GM23338 (cell line): ENCODE measurements around the gene PRCC. TPM values are rescaled to one million over a fixed set of nuclear protein-coding genes. Genes with fewer than 3 reads are reported as not detected.
A peak's percentile ranks its signal among the peaks of the same experiment; 100 is the strongest.

Experiments
- ATAC-seq: fragments of 200-7000 bp; cut with Tn5 transposase; 3 replicates; pipeline ENCODE4 v1.9.1; 2020
- DNase-seq: peaks from one replicate; pipeline ENCODE4 v3.0.0-alpha.2; 2015; ENCODE audit warnings: low spot score
- H2AFZ ChIP-seq: fragments of 200-600 bp; sonication (generic); 2 replicates; pipeline ENCODE4 v1.8.0; 2016; ENCODE audit warnings: antibody characterized with exemption, mild to moderate bottlenecking, moderate library complexity
- H3F3A ChIP-seq: fragments of 200-600 bp; sonication (generic); replicated peaks from 2 replicates; pipeline ENCODE4 v1.8.0; 2017; ENCODE audit warnings: antibody characterized with exemption, mixed run types, low read depth
- H3K27ac ChIP-seq: fragments of 200-600 bp; sonication (generic); 2 replicates; pipeline ENCODE4 v1.6.1; 2016; ENCODE audit warnings: low read depth
- H3K27me3 ChIP-seq: fragments of 200-600 bp; sonication (generic); 2 replicates; pipeline ENCODE4 v1.8.0; 2016; ENCODE audit warnings: mild to moderate bottlenecking, mixed run types, moderate library complexity; ENCODE audit not compliant: insufficient read depth
- H3K36me3 ChIP-seq: fragments of 200-600 bp; sonication (generic); 2 replicates; pipeline ENCODE4 v1.8.0; 2016; ENCODE audit warnings: mild to moderate bottlenecking; ENCODE audit not compliant: insufficient read depth
- H3K4me1 ChIP-seq: fragments of 200-600 bp; sonication (generic); 2 replicates; pipeline ENCODE4 v1.8.0; 2016; ENCODE audit warnings: mild to moderate bottlenecking, moderate library complexity; ENCODE audit not compliant: insufficient read depth
- H3K4me2 ChIP-seq: fragments of 200-600 bp; sonication (generic); 2 replicates; pipeline ENCODE4 v1.7.1; 2017; ENCODE audit warnings: mixed run types
- H3K4me3 ChIP-seq: fragments of 200-600 bp; sonication (generic); 2 replicates; pipeline ENCODE4 v1.6.1; 2016; ENCODE audit warnings: mixed run types
- H3K79me2 ChIP-seq: fragments of 200-600 bp; sonication (generic); replicated peaks from 2 replicates; pipeline ENCODE4 v1.8.0; 2017; ENCODE audit warnings: mild to moderate bottlenecking; ENCODE audit not compliant: insufficient read depth
- H3K9me2 ChIP-seq: fragments of 200-600 bp; sonication (generic); 2 replicates; pipeline ENCODE4 v1.8.0; 2017; ENCODE audit not compliant: insufficient read depth
- H4K20me1 ChIP-seq: fragments of 200-600 bp; sonication (generic); replicated peaks from 2 replicates; pipeline ENCODE4 v1.8.0; 2017; ENCODE audit warnings: mild to moderate bottlenecking; ENCODE audit not compliant: insufficient read depth
- H3K27ac Mint-ChIP-seq: 2 replicates; pipeline ENCODE4 v1.8.0; 2020; ENCODE audit warnings: inconsistent platforms, mild to moderate bottlenecking, moderate library complexity, mixed read lengths
- H3K27me3 Mint-ChIP-seq: 3 replicates; pipeline ENCODE4 v1.8.0; 2022; ENCODE audit warnings: low read depth, mild to moderate bottlenecking, moderate library complexity, mixed read lengths, inconsistent platforms; ENCODE audit not compliant: insufficient read depth, poor library complexity
- H3K36me3 Mint-ChIP-seq: 3 replicates; pipeline ENCODE4 v1.8.0; 2021; ENCODE audit warnings: low read depth, mild to moderate bottlenecking, inconsistent platforms, moderate library complexity, mixed read lengths
- H3K4me1 Mint-ChIP-seq: 3 replicates; pipeline ENCODE4 v1.8.0; 2020; ENCODE audit warnings: mild to moderate bottlenecking, inconsistent platforms, mixed read lengths
- H3K4me3 Mint-ChIP-seq: 3 replicates; pipeline ENCODE4 v1.8.0; 2021; ENCODE audit warnings: moderate library complexity, mild to moderate bottlenecking, inconsistent platforms, mixed read lengths
- H3K9me3 Mint-ChIP-seq: 3 replicates; pipeline ENCODE4 v1.8.0; 2020; ENCODE audit warnings: moderate library complexity, mild to moderate bottlenecking, inconsistent platforms, mixed read lengths
- CREB1 ChIP-seq: fragments of 250-450 bp; sonication (Bioruptor Pico); IDR thresholded peaks from 2 replicates; pipeline ENCODE4 v1.5.0; 2020; ENCODE audit warnings: low read depth, mild to moderate bottlenecking, moderate library complexity
- CTCF ChIP-seq, 2 experiments: fragments of 200-600 bp in 1 of 2; sonication (generic) in 1 of 2; conservative IDR thresholded peaks; 2 replicates each; pipeline versions ENCODE4 v1.5.1 to v1.6.1; 2016 to 2017; ENCODE audit warnings: antibody characterized with exemption in 2 of 2, low read depth in 2 of 2, mild to moderate bottlenecking in 2 of 2, moderate library complexity in 1 of 2
- ETS1 ChIP-seq: IDR thresholded peaks from 2 replicates; pipeline ENCODE4 v1.6.1; 2016; ENCODE audit warnings: antibody characterized with exemption
- EZH2 ChIP-seq: fragments of 200-600 bp; sonication (generic); IDR thresholded peaks from one replicate; pipeline ENCODE4 v1.8.0; 2017; ENCODE audit warnings: antibody characterized with exemption, mild to moderate bottlenecking, low read depth; ENCODE audit not compliant: unreplicated experiment
- EZH2phosphoT487 ChIP-seq: fragments of 200-600 bp; sonication (generic); IDR thresholded peaks from one replicate; pipeline ENCODE4 v1.8.1; 2018; ENCODE audit warnings: antibody characterized with exemption; ENCODE audit not compliant: unreplicated experiment
- JUNB ChIP-seq: IDR thresholded peaks from one replicate; pipeline ENCODE4 v1.6.1; 2016; ENCODE audit warnings: antibody characterized with exemption; ENCODE audit not compliant: unreplicated experiment
- NANOG ChIP-seq: IDR thresholded peaks from 2 replicates; pipeline ENCODE4 v1.6.1; 2016; ENCODE audit warnings: antibody characterized with exemption, borderline replicate concordance
- POLR2AphosphoS5 ChIP-seq: IDR thresholded peaks from 2 replicates; pipeline ENCODE4 v1.6.1; 2016; ENCODE audit warnings: antibody characterized with exemption, low read depth
- REST ChIP-seq: IDR thresholded peaks from one replicate; pipeline ENCODE4 v1.6.1; 2018; ENCODE audit warnings: antibody characterized with exemption; ENCODE audit not compliant: unreplicated experiment
- STAT1 ChIP-seq: IDR thresholded peaks from one replicate; pipeline ENCODE4 v1.6.1; 2016; ENCODE audit warnings: antibody characterized with exemption; ENCODE audit not compliant: unreplicated experiment
- ZNF114 ChIP-seq: fragments of 250-450 bp; sonication (Bioruptor Pico); IDR thresholded peaks from 2 replicates; pipeline ENCODE4 v1.5.0; 2020; ENCODE audit warnings: mild to moderate bottlenecking, moderate library complexity
- polyA plus RNA-seq: library from polyadenylated mRNA; unstranded; fragments of >200 nt; fragmentation: Nextera tagmentation; extraction: Ambion mirVana; gene quantifications from 2 replicates; pipeline ENCODE4 v1.2.1, GENCODE V29; 2016
- total RNA-seq: library from RNA; depleted of rRNA; stranded (reverse); fragments of >200 nt; shearing (Covaris generic); gene quantifications from 2 replicates; pipeline ENCODE4 v1.2.3, GENCODE V29; 2014

PRCC gene
- total and polyA plus RNA-seq, 2 experiments from 2014 or later = 66.2 to 72.9 TPM

DNA sequence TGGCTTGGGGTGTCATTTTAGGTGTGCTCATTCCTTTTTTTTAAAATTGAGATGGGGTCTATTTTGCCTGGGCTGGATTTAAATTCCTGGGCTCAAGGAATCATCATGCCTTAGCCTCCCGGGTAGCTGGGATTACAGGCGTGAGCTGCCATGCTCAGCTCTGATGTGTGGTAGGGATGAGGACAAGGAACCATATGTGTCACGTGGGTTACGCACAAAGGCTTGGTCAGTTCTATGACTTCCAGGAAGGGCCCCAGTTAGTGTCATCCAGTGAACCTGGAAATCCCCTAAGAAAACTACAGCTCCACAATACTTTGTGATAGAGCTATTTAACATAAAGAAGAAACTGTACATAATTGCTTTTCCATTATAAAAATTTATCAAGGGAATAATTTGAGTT, 45.8 kb upstream of the PRCC start (continued):
- TF ChIP-seq REST = no peak
- no peak for TF ChIP-seq CTCF (conservative IDR thresholded peaks at IDR 0.05; ENCODE audit: low read depth in 2 of 2)
- no peak for TF ChIP-seq NANOG
- TF ChIP-seq STAT1 = no peak
- no peak for TF ChIP-seq EZH2phosphoT487
- TF ChIP-seq CREB1 = no peak
- no peak for TF ChIP-seq POLR2AphosphoS5
- no peak for TF ChIP-seq ETS1
- TF ChIP-seq JUNB = no peak
- no peak for TF ChIP-seq ZNF114
- TF ChIP-seq EZH2 = no peak

DNA sequence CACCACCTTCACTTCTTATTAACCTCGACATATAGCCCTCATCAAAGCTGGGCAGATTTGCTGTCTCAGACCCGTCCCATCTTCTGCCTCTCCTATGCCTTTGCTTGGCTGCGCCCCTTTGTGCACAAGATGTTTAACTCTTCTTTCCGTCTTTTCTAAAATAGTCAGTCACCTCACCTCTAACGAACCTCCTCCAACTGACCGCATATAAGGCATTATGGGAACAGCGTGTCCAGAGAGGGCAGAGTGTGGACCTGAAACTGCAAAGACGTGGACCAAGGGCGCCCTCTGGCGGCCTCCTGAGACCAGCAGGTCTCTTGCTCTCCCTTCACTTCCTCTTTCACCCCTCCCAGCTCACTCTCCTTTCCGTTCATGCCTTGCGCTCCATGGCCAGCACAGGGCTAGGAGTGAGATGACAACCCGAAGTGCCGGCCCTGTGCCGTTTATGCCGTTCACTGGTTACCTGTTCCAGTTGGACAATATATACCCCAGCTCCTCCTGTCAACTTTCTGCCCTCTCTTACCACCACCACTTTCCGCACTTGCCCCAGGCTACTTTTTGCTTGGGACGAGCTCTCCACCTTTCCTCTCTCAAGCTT, 41.6 kb upstream of the PRCC start:
- Mint-ChIP-seq H3K27me3 (peaks cover 7% of the 10 kb centered on the region), H3K9me3 (no peaks in the 10 kb centered on the region), H3K4me1 (peaks cover 13% of the 10 kb centered on the region), H3K27ac (no peak overlapping the region), H3K4me3 (no peak overlapping the region), H3K36me3 (peaks cover 36% of the 10 kb centered on the region)
- DNase-seq = peak; percentile 96
- peak; percentile 70 for ATAC-seq
- H3K4me2 ChIP-seq = peak overlapping the region; percentile 95
- TF ChIP-seq JUNB (no peak), CTCF (conservative IDR thresholded peaks at IDR 0.05; ENCODE audit: low read depth in 2 of 2) (peak; percentile 94 to 98)
- H3K4me1 ChIP-seq = peaks cover 28% of the 10 kb centered on the region
- H3K4me3 ChIP-seq = peak overlapping the region; percentile 96
- H3K36me3 ChIP-seq = peaks cover 23% of the 10 kb centered on the region
- H4K20me1 ChIP-seq = peaks cover 45% of the 10 kb centered on the region
- H3K27me3 ChIP-seq = no peaks in the 10 kb centered on the region
- no peak overlapping the region for H2AFZ ChIP-seq
- peaks cover 42% of the 10 kb centered on the region for H3F3A ChIP-seq
- peaks cover 74% of the 10 kb centered on the region for H3K79me2 ChIP-seq
- no peaks in the 10 kb centered on the region for H3K9me2 ChIP-seq
- H3K27ac ChIP-seq = peak overlapping the region; percentile 81; the same call in 1 of the 2 replicates
